Caco-2 (cell line): ENCODE results near the gene CST1. TPM values are rescaled to one million over a fixed set of nuclear protein-coding genes. Genes with fewer than 3 reads are reported as not detected.
"Not testable (repeated sequence)": the region's sequence is repeated elsewhere in the genome, so short reads cannot be mapped to it uniquely, and the experiment has no call there.

ENCODE experiments used
- BruUV-seq: library from RNA; stranded (reverse); fragments of 400-500 nt; replicated peaks from 2 replicates; lab custom pipeline; 2021; lab: Mats Ljungman, UMichigan
- CTCF ChIA-PET: fragments of 300-600 bp; sonication (Branson Sonifier 250); formaldehyde crosslinking; loops from one replicate; lab custom pipeline; 2022; ENCODE audit warnings: antibody characterized with exemption; lab: Charles Lee
- POLR2A ChIA-PET: fragments of 300-600 bp; sonication (Branson Sonifier 250); formaldehyde crosslinking; loops from one replicate; lab custom pipeline; 2022; ENCODE audit warnings: antibody characterized with exemption; lab: Charles Lee
- DNase-seq, 2 experiments: peaks; one replicate each; pipeline versions ENCODE4 v3.0.0 to v3.0.0-alpha.2; 2020 to 2022
- H3K27me3 ChIP-seq: replicated peaks from 2 replicates; pipeline ENCODE4 v1.6.0; 2011; ENCODE audit warnings: low read length; ENCODE audit not compliant: control insufficient read depth, insufficient read depth
- H3K36me3 ChIP-seq: 2 replicates; pipeline ENCODE4 v1.5.1; 2011; ENCODE audit warnings: low read length; ENCODE audit not compliant: control insufficient read depth, insufficient read depth
- H3K4me1 ChIP-seq: fragments of 250-450 bp; sonication (Bioruptor Pico); 2 replicates; pipeline ENCODE4 v1.5.1; 2020; ENCODE audit warnings: mild to moderate bottlenecking
- H3K4me3 ChIP-seq: 2 replicates; pipeline ENCODE4 v1.5.1; 2011; ENCODE audit warnings: low read depth, mild to moderate bottlenecking, control low read depth, low read length
- H3K9me3 ChIP-seq: fragments of 250-450 bp; sonication (Bioruptor Pico); 2 replicates; pipeline ENCODE4 v1.5.1; 2020; ENCODE audit warnings: mild to moderate bottlenecking, moderate library complexity
- H3K27ac Mint-ChIP-seq: one replicate; pipeline ENCODE4 v1.8.0; 2022; ENCODE audit warnings: mixed read lengths; ENCODE audit not compliant: unreplicated experiment
- H3K27me3 Mint-ChIP-seq: one replicate; pipeline ENCODE4 v1.8.0; 2022; ENCODE audit warnings: mixed read lengths; ENCODE audit not compliant: insufficient read depth, unreplicated experiment
- H3K36me3 Mint-ChIP-seq: one replicate; pipeline ENCODE4 v1.8.0; 2022; ENCODE audit warnings: mild to moderate bottlenecking, mixed read lengths; ENCODE audit not compliant: insufficient read depth, unreplicated experiment
- H3K4me1 Mint-ChIP-seq: one replicate; pipeline ENCODE4 v1.8.0; 2022; ENCODE audit warnings: low read depth, mixed read lengths; ENCODE audit not compliant: unreplicated experiment
- H3K4me3 Mint-ChIP-seq: one replicate; pipeline ENCODE4 v1.8.0; 2022; ENCODE audit warnings: mild to moderate bottlenecking, moderate library complexity, mixed read lengths; ENCODE audit not compliant: unreplicated experiment
- H3K9me3 Mint-ChIP-seq: one replicate; pipeline ENCODE4 v1.8.0; 2022; ENCODE audit warnings: mixed read lengths; ENCODE audit not compliant: unreplicated experiment
- intact Hi-C: fragments of 100-400 bp; cut with micrococcal nuclease; formaldehyde crosslinking; loops from one replicate; pipeline ENCODE4 v1.10.0; 2022; ENCODE audit not compliant: unreplicated experiment
- total RNA-seq: library from RNA; stranded (reverse); gene quantifications from 2 replicates; pipeline ENCODE4 v1.2.3, GENCODE V29; 2022
- TF ChIP-seq, protein P1 (sequence below), 2 experiments: fragments of 200-600 bp in 1 of 2; IDR thresholded peaks; 1 replicate in 1 of 2; 2 replicates in 1 of 2; pipeline versions ENCODE4 v1.5.1 to v1.8.0; 2011 to 2022; ENCODE audit warnings: antibody characterized with exemption in 1 of 2, control low read depth in 1 of 2, inconsistent platforms in 1 of 2, low read depth in 1 of 2, low read length in 1 of 2, mild to moderate bottlenecking in 1 of 2, moderate library complexity in 1 of 2; ENCODE audit not compliant: insufficient read depth in 1 of 2, severe bottlenecking in 1 of 2, unreplicated experiment in 1 of 2

Gene CST1
- total RNA-seq, 1 experiment from 2014 or later = 499 TPM

DNA sequence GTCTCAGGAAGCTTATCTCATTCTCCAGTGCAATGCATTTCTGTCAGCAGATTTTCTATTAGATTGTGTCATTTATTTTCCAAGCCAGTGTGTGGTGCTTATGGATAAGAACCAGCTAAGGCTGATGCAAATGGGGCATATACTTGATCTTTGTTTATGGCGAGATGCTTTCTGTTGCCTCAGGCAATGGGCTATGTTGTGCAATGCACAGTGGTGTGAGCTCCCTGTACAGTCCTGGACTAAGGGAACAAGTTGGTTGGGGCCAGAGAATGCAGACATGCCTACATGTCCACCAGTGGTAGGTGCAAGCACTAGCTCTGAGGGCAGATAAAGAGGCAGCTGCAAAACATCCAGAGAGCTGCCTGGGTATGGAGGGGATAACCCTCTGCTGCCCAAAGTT lies 16.3 kb downstream of the CST1 start:
- H3K36me3 Mint-ChIP-seq, H3K9me3 Mint-ChIP-seq, CTCF ChIA-PET, DNase-seq, H3K4me3 ChIP-seq, BruUV-seq, H3K36me3 ChIP-seq, H3K4me3 Mint-ChIP-seq, H3K4me1 Mint-ChIP-seq, H3K9me3 ChIP-seq, POLR2A ChIA-PET, intact Hi-C loops, H3K27ac Mint-ChIP-seq, H3K27me3 ChIP-seq, H3K4me1 ChIP-seq, H3K27me3 Mint-ChIP-seq: not testable (repeated sequence)

DNA sequence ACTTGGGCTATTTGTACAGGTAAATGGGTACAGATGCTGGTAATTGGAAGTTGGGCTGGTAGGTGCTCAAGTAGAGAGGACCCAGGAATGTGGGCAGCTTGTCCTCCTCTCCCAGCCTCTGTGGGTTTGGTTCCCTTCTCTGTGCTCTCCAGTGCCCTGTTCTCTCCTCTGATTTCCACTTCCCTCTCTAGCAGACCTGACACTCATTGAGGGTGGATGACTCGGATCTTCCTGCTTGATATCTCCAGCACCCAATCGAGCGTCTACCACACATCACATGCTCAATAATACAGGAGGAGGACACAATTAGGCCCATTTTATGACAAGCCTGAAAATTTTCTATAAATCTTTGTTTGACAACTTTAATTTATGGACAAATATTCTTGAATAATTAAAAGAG lies 23.7 kb downstream of the CST1 start:
- ChIA-PET CTCF (no interaction called here), POLR2A (no interaction called here)
- intact Hi-C loops = no loop called here
- H3K27me3 ChIP-seq = no peaks in the 10 kb centered on the region
- H3K9me3 Mint-ChIP-seq = no peaks in the 10 kb centered on the region
- H3K4me3 ChIP-seq = no peak overlapping the region
- no peak overlapping the region for H3K27ac Mint-ChIP-seq
- H3K4me3 Mint-ChIP-seq = no peak overlapping the region
- TF ChIP-seq, protein P1, sequence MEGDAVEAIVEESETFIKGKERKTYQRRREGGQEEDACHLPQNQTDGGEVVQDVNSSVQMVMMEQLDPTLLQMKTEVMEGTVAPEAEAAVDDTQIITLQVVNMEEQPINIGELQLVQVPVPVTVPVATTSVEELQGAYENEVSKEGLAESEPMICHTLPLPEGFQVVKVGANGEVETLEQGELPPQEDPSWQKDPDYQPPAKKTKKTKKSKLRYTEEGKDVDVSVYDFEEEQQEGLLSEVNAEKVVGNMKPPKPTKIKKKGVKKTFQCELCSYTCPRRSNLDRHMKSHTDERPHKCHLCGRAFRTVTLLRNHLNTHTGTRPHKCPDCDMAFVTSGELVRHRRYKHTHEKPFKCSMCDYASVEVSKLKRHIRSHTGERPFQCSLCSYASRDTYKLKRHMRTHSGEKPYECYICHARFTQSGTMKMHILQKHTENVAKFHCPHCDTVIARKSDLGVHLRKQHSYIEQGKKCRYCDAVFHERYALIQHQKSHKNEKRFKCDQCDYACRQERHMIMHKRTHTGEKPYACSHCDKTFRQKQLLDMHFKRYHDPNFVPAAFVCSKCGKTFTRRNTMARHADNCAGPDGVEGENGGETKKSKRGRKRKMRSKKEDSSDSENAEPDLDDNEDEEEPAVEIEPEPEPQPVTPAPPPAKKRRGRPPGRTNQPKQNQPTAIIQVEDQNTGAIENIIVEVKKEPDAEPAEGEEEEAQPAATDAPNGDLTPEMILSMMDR (IDR thresholded peaks at IDR 0.05; ENCODE audit: insufficient read depth in 1 of 2, low read depth in 1 of 2, low read length in 1 of 2, severe bottlenecking in 1 of 2, unreplicated experiment in 1 of 2) = no peak
- H3K4me1 Mint-ChIP-seq = peaks cover 6% of the 10 kb centered on the region
- H3K36me3 ChIP-seq = no peaks in the 10 kb centered on the region
- no peak for DNase-seq
- H3K9me3 ChIP-seq = no peaks in the 10 kb centered on the region
- no peaks in the 10 kb centered on the region for H3K27me3 Mint-ChIP-seq
- no peaks in the 10 kb centered on the region for H3K36me3 Mint-ChIP-seq
- no TSS peak for BruUV-seq
- H3K4me1 ChIP-seq = no peaks in the 10 kb centered on the region

DNA sequence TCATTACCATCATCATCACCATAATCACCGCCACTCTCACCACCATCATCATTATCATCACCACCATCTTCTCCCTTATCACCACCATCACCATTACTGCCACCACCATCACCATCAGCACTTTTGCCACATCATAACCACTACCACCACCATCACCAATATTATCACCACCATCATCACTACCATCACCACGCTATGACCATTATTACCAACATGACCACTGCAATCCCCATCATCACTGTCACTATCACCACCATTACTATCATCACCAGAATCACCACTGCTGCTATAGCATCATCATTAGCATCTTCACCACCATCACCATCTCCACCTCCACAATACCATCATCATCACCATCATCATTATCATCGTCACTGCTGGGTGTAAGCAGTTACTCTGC lies 25.6 kb downstream of the CST1 start:
- H3K9me3 ChIP-seq = no peaks in the 10 kb centered on the region
- TF ChIP-seq, protein P1 (IDR thresholded peaks at IDR 0.05; ENCODE audit: insufficient read depth in 1 of 2, low read depth in 1 of 2, low read length in 1 of 2, severe bottlenecking in 1 of 2, unreplicated experiment in 1 of 2) = no peak
- H3K27me3 ChIP-seq = no peaks in the 10 kb centered on the region
- ChIA-PET CTCF (no interaction called here), POLR2A (no interaction called here)
- no peaks in the 10 kb centered on the region for H3K36me3 ChIP-seq
- BruUV-seq = no TSS peak
- Mint-ChIP-seq H3K36me3 (no peaks in the 10 kb centered on the region), H3K4me1 (peaks cover 6% of the 10 kb centered on the region), H3K4me3 (no peak overlapping the region), H3K27ac (no peak overlapping the region), H3K27me3 (no peaks in the 10 kb centered on the region), H3K9me3 (no peaks in the 10 kb centered on the region)
- peaks cover under 1% of the 10 kb centered on the region; the same call in 1 of the 2 replicates for H3K4me1 ChIP-seq
- no peak for DNase-seq
- intact Hi-C loops = no loop called here
- no peak overlapping the region for H3K4me3 ChIP-seq
